Stimulated activated CD8-positive, alpha-beta memory T cell treated with anti-CD3 and anti-CD28 coated beads, Interleukin-4, amount 100 ng/mL, for 24 hours (primary cell): ENCODE results near the gene CCDC27.

ENCODE experiments used
- DNase-seq: peaks from one replicate; pipeline ENCODE4 v3.0.0-alpha.2; 2020; ENCODE audit warnings: low read depth

Gene CCDC27

DNA sequence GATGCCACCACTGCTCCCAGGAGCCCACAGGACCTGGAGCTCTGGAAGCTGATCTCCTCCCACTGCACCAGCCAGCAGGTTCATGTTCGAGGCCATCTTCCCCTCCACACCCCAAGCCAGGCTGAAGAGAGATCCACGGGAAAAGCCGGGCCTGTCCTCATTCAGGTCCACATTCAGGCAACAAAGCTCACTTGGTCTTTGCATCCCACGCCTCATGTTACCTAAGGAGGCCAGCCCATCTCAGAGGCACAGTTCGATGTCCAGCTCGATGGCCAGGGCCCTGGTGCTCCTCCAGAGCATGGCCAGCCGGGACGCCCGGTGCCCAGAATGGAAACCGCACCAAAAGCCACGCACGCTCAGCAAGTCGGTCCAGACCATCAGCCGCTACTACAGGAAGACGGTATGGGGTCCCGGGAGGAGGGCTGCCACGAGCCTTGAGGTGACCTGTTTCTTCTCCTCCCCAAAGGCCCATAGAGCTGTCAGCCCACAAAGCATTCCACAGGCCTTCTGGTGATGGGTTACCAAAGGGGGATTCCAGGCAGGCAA is at the start of gene CCDC27:
TSS of gene CCDC27 (plus strand) at position 51 of the 546 bp plus-strand sequence. CDS start at position 83, 32 bp downstream.
- DNase-seq, result no peak

DNA sequence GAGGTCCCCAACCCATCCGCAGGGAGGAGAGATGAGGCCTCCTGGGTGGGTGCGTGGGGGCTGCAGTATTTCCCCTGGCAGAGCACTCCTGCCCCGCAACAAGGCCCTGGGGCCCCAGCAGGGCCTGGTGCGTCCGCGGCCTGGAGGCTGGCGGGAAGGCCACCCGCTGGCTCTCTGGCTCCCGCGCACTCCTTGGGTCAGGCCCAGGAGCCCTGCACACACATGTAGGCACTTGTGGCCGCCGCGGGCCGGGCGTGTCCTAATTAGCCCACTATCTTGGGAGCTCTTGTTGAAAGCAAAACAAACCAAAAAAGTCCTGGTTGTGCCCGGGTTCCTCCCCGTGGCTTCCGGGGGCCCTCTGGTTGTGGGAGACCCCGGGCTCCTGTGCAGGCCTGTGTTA is 49.7 kb upstream of the CCDC27 start:
- no peak for DNase-seq

DNA sequence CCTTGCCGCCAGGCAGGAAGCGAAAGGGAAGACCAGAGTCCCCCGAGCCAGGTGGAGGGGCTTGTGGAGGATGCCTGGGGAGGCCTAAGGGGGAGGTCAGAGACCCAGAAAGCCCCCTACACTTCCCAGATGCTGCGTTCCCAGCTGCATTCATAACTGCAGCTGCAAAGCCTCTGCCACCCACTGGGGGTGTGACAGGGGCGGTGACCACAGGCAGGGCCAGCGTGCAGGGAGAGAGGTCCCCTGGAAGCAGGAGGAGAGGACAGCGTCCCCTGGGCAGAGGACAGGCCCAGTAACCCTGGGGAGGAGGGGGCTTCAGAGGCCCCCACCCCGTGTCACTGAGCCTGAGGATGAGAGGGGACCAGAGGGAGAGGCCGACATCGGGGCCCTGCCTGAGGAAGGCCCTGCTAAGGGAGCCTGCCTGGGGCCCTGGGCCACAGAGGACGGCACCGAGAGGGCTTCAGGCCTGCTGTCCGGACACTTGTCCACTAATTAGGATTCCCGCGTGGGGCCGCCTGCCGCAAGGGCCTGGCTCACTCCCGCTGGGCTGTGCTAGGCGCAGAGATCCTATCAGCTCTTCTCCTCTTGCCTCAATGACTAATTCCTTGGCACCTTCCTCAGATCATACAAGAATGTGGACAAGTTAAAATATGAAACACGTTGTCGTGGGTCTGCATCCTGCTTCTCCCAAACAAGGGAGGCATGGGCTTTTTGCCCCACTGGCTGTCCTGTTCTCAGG is 49.1 kb upstream of the CCDC27 start:
- no peak for DNase-seq

DNA sequence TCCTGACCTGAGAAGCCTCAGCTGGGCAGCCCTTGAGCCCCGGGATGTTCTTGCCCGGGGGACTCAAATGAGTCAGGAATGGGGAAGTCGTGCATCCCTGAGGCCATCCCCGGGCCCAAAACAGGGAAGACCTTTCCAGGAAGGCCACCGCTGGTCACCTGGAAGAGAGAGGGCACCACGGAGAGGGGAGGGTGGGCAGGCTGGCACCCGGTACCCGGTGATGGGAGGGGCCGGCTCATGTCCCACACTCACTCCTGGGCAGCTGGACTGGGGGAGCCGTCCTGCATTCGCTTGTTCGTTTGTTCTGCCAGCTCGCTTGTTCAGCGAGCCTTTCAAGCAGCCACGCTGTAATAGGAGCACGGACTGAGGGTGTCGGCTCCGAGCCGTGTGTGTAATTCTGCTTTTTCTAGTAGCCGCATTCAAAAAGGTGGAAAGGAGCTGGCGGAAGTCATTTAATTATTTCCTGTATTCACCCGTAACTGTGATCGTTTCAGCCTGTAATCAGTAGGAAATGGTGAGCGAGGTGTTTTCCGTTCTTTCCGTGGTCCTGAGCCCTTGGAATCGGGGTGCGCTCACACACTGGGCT is 48.4 kb upstream of the CCDC27 start:
- no peak for DNase-seq

DNA sequence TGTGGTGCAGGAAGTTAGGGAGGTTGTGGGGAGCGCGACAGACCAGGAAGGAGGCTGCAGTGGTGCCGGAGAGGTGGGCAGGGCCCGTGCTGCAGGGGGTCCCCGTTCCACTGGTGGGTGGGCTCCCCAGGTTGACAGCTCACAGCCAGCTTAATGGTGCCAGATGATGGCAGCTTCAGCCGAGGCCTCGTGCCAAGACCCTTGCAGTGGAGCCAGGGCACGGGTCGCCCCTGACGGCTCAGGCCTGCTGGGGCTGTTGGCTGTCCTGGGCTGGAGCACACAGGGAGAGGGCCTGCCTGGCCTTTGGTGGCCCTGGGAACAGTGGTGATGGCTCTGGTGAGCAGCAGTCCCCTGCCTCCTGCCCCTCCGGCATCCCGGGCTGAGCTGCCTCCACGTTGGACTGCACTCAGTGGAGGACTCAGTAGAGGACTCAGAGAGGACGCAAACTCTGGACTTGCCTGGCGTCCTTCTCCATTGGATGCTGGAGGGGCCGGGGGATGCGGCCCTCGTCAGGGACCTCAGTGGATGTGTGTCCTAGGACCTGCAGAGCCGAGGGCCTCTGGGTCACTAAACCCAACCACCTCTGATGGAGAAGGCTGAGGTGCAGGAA is 46.8 kb upstream of the CCDC27 start:
- no peak for DNase-seq

DNA sequence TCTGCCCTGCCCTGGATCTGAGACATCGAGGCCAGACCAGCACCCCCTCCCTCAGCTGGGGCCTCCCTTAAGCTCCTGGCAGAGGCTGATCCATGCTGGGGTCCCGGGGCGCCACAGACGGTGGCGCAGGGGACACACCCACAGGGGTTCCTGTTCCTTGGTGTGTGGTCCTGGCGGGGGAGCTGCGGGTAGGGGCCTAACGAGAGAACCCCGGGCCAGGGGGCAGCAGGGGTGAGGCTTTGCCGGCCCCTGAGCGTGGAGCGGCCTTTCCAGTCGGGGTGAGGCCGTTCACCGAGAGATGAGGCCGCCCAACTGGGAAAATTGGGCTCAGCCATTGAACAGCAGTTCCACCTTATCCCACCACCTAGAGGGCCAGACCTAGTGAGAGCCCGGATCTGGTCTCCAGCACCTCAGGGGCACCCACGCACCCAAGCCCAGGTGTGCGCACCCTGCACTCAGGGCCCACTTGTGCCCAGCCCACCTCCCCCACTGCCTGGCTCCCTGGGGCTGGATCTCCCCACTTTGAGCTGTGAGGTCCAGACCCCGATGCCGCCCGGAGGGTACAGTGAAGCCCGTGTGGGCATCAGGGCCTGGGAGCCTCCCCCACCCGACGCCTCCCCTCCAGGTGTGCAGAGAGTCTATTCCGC is 45.5 kb upstream of the CCDC27 start:
- no peak for DNase-seq

DNA sequence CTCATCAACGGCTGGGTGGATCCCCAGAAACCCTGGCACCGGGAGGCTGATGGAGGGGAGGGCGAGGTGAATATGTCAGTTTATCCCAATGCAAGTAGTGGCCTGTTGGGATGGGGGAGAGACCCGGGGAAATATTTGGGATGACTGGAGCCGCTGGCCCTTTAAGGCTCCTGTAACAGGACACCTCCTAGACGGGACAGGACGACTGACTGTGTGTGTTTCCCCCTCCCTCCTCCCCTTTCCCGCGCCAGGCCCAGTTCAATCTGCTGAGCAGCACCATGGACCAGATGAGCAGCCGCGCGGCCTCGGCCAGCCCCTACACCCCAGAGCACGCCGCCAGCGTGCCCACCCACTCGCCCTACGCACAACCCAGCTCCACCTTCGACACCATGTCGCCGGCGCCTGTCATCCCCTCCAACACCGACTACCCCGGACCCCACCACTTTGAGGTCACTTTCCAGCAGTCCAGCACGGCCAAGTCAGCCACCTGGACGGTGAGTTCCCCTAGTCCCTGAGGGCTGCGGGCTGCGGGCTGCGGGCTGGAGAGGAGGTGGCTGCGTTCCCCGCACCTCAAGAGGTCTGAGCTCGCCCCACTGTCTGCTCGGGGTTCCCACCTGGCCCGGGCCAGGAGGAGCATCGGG is 44.8 kb upstream of the CCDC27 start:
- DNase-seq, result no peak

DNA sequence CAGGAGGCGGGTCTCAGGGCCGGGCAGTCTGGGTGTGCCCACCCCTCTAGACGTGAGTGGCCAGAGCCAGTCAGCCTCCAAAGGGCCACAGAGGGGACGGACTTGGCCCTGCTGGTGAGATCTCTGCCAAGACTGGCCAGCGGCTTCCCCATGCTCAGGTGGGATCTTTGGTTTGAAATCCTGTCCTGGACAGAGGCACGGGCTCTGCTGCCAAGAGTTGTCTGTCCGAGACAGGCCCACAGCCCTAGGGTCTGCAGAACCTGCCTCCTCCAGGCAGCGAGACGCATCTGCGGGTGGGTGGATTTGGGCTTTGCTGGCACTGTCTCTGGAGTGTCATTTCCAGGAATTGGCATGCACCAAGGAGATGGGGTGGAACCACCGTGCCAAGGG is 44.3 kb upstream of the CCDC27 start:
- DNase-seq, result no peak

DNA sequence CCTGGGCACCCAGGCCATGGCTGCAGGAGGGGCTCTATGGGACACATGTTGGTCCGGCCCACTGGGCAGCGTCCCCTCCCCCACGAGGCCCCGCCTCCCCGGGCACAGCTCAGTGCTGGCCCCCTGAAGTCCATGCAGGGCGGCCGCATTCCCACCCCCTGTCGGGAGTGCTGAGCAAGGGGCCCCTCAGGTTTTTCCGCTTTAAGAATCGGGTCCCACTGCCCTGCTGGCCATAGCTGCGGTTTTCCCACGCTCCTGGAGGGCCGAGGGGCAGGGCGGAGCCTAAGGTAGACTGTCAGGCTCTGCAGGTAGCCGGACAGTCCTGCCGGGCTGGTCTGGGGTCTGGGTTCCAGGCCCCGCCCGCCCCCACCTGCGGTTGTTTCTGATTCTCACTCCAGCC is 43.5 kb upstream of the CCDC27 start:
- no peak for DNase-seq

DNA sequence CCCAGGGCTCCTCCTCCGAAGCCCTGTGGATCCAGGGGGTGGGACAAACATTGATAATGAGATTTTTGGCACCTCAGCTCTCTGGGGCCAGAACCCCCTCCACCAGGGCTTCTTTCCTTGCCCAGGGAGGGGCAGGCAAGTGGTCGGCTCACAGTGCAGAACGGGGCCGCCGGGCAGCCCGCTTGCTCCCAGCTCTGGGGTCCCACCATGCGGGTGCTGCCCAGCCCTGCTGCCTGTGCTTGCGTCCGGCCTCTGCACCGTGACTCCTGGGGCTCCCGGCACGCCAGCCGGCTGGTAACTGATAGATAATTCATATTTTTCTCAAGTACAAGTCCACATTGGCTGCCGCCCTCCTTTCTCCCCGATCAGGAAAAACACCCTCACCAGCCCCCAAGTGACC is 42.0 kb upstream of the CCDC27 start:
- DNase-seq, result no peak

DNA sequence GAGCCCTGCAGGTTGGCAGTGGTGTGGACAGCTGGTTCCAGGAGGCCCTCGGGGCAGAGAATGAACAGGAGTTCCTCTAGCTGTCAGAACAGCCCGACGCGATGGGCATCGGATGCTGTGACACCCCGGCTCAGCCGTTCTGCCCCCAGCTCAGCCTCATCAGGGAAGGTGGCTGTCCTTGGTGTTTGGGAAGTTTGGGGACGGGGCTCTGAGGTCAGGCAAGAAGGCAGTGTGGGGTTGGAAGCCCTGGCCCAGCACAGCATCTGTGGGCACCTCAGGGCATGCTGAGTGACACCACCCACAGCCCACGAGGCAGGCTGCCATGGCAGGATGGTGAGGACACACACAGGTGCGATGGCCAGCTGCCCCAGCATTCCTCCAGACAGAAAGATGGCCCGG is 40.9 kb upstream of the CCDC27 start:
- no peak for DNase-seq

DNA sequence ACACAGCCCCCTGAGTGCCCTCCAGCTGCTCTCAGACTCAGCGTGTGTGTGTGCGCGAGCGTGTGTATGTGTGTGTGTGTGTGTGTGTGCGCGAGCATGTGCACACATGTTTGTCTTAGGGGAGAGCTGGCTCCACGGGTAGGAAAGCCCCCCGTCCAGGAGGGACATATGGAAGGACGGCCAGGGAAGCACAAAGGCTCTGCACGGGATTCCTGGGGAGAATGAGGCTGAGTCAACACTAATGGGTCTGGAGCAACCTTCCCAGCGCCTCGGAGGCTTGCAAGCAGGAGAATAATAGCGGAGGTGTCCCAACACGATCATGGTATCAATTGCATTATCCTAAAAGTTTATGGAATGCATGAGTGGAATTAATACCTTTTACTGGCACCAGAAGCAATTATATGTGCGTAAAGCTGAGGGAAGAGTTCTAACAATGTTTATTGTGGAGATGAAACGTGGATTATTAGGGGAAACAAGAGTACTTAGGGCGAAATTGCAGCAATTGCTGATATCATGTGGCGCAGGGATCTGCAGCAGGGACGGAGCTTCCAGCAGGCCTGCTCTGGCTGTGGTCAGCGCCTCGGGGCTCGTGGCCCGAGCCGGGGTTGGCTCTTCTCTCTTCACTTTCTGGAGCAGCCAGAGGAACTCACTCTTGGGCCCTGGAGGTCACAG is 40.3 kb upstream of the CCDC27 start:
- no peak for DNase-seq

DNA sequence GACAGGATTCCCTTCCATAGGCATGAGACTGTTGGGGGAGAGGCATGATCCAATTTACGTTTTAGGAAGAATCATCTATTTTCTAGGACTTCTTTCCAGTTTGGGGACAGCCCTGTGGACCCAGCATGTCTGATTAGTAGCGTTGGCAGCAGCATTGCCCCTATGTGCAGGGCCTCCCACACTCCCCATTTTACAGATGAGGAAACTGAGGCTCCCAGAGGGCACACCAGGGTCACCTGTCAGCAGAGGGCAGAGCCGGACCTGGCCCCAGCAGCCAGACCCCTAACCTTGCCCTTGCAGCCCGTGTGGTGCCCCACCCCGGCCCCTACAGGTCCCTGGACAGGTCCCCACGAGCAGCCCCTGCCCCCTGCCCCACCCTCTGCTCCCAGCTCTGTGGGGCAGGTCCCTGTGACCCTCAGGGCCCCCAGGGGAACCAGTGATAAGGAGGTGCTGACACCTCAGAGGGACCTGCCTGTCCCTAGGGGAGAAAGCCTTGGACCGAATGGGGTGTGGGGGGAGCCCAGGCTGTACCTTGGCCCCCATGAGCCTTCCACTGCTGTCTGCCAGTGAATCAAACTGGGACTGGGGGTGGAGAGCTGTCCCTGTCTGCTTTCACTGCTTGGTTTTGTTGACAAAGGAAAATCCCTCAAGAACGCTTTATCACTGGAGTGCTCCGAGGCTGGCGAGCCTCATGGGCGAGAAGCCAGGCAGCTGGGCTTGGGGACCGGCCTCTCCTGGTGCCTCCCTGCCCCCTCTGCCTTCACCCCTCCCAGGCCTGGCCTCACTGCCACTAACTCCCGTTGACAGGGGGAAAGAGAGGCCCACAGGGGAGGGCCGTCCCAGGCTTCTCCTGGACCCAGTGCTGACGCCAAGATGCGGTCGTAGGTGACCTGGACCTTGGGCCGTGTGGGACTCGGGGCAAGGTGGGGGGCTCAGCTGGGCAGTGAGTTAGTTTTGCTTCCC is 39.4 kb upstream of the CCDC27 start:
- no peak for DNase-seq

DNA sequence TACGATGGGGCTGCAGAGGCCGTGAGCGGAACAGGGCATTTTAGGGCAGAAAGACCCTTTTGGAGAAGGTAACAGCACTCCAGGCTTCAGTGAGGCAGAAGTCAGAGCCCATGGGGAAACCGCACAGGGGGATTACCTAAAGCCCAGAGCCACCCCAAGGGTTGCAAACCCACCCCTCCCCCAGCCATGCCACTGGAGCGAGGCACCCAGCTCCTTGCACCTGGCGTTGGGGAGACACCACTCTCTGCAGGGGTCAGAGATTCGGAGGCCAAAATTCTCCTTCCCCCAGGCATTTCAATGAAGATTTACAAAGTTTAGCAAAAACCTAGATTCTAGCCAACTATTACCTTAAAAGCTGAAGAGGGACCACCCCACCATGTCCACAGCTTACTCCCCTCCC is 38.4 kb upstream of the CCDC27 start:
- DNase-seq, result no peak

DNA sequence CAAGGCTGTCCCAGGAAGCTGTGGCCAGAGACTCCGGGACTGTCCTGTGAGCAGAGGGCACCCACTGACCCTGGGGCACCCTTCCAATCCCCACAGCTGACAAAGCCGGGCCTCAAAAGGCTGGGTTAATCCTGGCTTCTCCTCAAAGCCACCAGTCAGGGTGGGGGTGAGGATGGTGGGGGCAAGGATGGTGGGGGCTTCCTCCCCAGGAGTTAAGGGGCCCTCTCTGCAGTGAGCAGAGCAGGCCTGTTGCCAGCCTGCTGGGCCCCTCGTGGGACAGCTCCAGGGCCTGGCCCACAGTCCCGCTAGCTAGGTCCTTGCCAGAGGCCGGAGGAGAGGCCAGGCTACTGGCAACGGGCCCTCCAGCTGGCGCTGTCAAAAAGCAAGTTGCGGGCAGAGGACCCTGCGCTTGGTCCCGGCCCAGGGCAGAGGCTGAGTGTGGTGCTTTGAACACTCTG is 37.9 kb upstream of the CCDC27 start:
- no peak for DNase-seq

DNA sequence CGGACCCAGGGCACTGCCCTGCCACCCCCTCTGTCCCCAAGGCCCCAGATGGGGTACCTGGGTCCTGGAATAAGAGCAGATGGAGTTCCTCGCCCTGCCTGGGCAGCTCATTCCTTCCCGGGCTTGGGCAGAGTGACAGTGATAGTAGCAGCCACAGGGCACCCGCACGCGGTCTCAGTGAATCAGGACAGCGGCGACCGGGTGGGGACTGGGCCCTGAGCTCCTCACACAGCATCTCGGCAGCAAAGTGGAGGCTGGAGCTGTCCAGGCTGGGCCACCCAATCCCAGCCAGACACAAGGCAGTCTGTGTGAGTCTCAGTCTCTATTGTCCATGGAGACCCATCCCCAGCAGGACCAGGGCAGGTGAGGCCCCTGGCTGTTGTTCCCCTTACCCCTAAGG is 37.4 kb upstream of the CCDC27 start:
- no peak for DNase-seq

DNA sequence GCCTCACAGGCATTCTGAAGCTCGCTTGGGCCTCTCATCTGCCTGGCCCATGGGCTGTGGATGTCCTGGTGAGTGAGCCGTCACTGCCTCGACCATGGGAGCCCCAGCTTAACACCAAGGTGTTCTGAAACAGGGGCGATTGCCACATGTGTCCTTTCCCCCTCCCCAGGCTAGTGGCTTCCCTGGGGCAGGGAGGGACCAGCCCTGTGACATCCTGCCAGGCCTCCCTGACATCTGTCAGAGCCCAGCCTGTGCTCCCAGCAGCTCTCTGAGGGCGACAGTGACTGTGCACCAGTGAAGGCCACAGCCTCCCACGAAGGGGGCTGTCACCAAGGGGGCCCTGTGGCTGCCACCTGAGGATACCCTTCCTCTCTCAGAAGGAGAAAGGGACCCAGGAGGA is 35.9 kb upstream of the CCDC27 start:
- DNase-seq, result no peak

DNA sequence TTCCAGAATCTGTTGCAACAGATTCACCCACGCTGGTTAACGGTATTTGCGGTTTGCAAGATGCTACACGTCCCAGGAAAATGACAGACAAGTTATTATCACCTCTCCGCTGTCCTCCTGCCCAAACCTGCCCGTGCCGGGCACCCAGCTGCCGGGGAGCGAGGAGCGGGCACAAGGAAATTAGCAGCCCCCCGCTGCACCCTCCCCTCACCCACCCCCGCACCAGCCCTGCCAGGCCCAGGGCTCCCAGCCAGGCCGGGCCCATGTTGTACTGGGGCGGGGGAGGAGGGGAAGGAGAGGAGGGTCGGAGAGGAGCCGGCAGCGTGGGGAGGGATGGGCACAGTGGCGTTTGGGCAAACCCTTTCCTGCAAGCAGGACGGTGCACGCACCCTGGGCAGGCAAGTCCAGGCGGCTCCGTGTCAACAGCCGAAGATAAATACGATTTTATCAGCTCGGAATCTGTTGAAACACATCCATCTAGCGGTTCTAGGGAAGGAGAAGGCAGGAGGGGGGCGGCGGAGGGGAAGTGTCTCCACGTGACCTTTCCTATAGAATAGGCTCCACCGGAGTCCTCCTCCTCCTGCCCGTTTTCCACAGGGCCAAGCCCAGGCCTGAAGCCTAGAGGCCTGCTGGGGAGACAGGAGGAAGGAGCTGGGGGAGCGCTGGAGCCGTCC is 35.1 kb upstream of the CCDC27 start:
- no peak for DNase-seq

DNA sequence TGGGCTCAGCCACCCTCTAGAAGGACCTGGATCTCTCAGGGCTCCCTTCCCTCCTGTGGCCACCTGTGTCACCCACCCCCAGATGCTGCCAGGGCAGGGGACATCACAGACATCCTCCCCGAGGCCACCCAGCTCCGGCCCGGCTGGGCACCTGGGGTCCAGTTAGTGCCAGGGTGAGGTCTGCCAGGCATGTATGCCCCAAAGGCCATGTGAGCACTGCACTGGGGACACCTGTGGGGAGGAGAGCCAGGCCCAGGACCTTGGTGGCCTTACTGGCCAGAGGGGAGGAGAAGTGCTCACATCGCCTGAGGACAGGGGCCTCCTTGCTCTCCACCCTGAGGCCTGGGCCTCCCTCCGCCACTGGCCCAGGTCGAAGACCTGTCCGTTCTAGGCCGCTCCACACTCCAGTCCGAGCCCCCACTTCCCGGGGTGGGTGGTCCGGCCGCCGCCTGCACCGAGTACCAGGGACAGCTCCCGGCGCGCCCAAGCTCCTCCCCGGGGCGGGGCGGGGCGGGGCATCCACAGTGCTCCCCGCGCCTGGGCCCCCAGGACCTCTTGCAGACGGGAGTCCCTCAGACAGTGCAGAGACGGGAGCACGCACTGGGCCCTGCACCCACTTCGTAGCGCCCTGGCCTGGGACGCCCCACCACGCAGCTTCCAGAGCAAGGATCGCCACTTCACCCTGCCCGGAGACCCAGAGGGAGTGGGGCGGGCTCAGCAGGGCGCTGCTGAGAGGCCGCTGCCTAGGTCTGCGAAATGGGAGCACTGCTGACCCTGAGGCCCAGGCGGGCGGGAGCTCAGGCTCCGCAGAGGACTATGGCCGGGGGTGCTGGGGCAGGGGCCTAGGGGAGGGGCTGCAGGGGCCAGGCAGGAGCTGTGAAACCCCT is 34.3 kb upstream of the CCDC27 start:
- DNase-seq, result peak; percentile 7
